ENCODE measurements around the gene HSPBP1. TPM values are rescaled to one million over a fixed set of nuclear protein-coding genes. Genes with fewer than 3 reads are reported as not detected.
A peak's percentile ranks its signal among the peaks of the same experiment; 100 is the strongest.

Gene HSPBP1
- total and polyA plus RNA-seq, 9 of the 15 experiments (the other 6 are each of a cell fraction or from before 2014, with no cell fraction given) = 0.83 to 81.3 (median 21.8) TPM

- TF ChIP-seq MTF1 (CRISPR knock-in tag; IDR thresholded peaks at IDR 0.05; ENCODE audit: borderline replicate concordance) = no peak
- no peak for TF ChIP-seq FOXO4 (CRISPR knock-in tag; IDR thresholded peaks at IDR 0.05)
- no peak for TF ChIP-seq LARP7 (IDR thresholded peaks at IDR 0.05)
- TF ChIP-seq CREBBP (IDR thresholded peaks at IDR 0.05; ENCODE audit: low read depth, low read length) = no peak
- TF ChIP-seq KAT2B (IDR thresholded peaks at IDR 0.05; ENCODE audit: low read depth, low read length) = no peak
- no peak for TF ChIP-seq MTA1 (IDR thresholded peaks at IDR 0.05; ENCODE audit: borderline replicate concordance)
- TF ChIP-seq ZNF354B (CRISPR knock-in tag; IDR thresholded peaks at IDR 0.05) = no peak
- TF ChIP-seq MTA2 (IDR thresholded peaks at IDR 0.05; ENCODE audit: low read depth) = no peak
Observed at GRCh38 chr19:55265173-55265572, 14.7 kb downstream of the HSPBP1 start (continued).

- BruUV-seq (replicated peaks) = no TSS peak
- ATAC-seq = no peak
- Histone ChIP-seq H3K4me1 (replicated peaks in 1 of 2; ENCODE audit: control insufficient read depth in 2 of 2, insufficient read depth in 2 of 2, low read length in 2 of 2) (peaks cover 10 to 25% of the 10 kb centered on the region in 2 experiments; a peak in 4 of 5 replicates), H3K9me3 (replicated peaks; ENCODE audit: control insufficient read depth, insufficient read depth, low read depth, low read length) (peaks cover 3% of the 10 kb centered on the region; the same call in 1 of the 2 replicates), H3K27me3 (ENCODE audit: control insufficient read depth in 2 of 2, insufficient read depth in 2 of 2, low read length in 2 of 2) (no peaks in the 10 kb centered on the region), H3K9me1 (ENCODE audit: control insufficient read depth, insufficient read depth, low read length) (no peaks in the 10 kb centered on the region), H2AFZ (ENCODE audit: low read depth, low read length) (no peak overlapping the region), H3K9ac (ENCODE audit: insufficient read depth in 1 of 2, low read depth in 2 of 2, low read length in 2 of 2) (no peak overlapping the region), H3K4me3 (no peak overlapping the region), H3K79me2 (ENCODE audit: control insufficient read depth, insufficient read depth, low read length) (peaks cover 4% of the 10 kb centered on the region; the same call in 1 of the 3 replicates), H4K20me1 (replicated peaks; ENCODE audit: control insufficient read depth, insufficient read depth, low read length) (no peaks in the 10 kb centered on the region), H3K36me3 (ENCODE audit: control insufficient read depth, insufficient read depth, low read length) (peaks cover 9% of the 10 kb centered on the region; the same call in 2 of the 3 replicates), H3K27ac (ENCODE audit: extremely low read depth, low read depth, low read length) (no peak overlapping the region), H3K4me2 (ENCODE audit: insufficient read depth, low read length) (no peak overlapping the region)
- intact Hi-C loops (cut with micrococcal nuclease) (no loop called here), in situ Hi-C loops (cut with MboI) (no loop called here)
- 81% methylated on average over 5 of the region's 5 CpGs for WGBS (ENCODE audit: insufficient coverage, low coverage, missing lambda C conversion rate)
- FAIRE-seq = no peak
- POLR2A ChIA-PET = no interaction called here
- CTCF ChIA-PET (ENCODE audit: low intra/inter-chr PET ratio) = no interaction called here
- no peak for DNase-seq (ENCODE audit: extremely low read depth in 1 of 4, low spot score in 3 of 4)
- no peak for TF ChIP-seq KLF6 (CRISPR knock-in tag; IDR thresholded peaks at IDR 0.05; ENCODE audit: borderline replicate concordance)
- TF ChIP-seq CEBPG (CRISPR knock-in tag; IDR thresholded peaks at IDR 0.05) = no peak
- TF ChIP-seq CEBPG (tag; conservative IDR thresholded peaks at IDR 0.05 in 1 of 2, IDR thresholded peaks at IDR 0.05 in 1 of 2) = peak in 1 of 2 experiments; percentile 71; a peak in 3 of 4 replicates
Observed at GRCh38 chr19:55264531-55264930, 15.4 kb downstream of the HSPBP1 start.
